ENCODE measurements around the gene C10orf90.
A peak's percentile ranks its signal among the peaks of the same experiment; 100 is the strongest.

Gene C10orf90

GRCh38 chr10:126598009-126598408 is 72.5 kb downstream of the C10orf90 start:
- POLR2A ChIA-PET = no interaction called here
- Histone ChIP-seq H3K4me1 (ENCODE audit: control insufficient read depth, insufficient read depth, low read length) (no peaks in the 10 kb centered on the region), H3K36me3 (ENCODE audit: control insufficient read depth in 2 of 2, insufficient read depth in 1 of 2, low read length in 2 of 2) (no peaks in the 10 kb centered on the region), H3K9me3 (ENCODE audit: control insufficient read depth, insufficient read depth, low read depth, low read length) (no peaks in the 10 kb centered on the region), H3K27ac (ENCODE audit: extremely low read depth, low read depth, low read length) (no peak overlapping the region), H3K4me3 (ENCODE audit: low read depth, low read length) (no peak overlapping the region)
- CTCF ChIA-PET = interaction anchor here (0.7 to 2.0 kb wide), 15 partner anchors 9 to 617 kb away, joined by 3 to 9 read pairs (median 4); no protein-coding TSS in a partner anchor
- TF ChIP-seq ZNF223 (tag by site-specific recombination; IDR thresholded peaks at IDR 0.05) (no peak), ZNF138 (tag by site-specific recombination; IDR thresholded peaks at IDR 0.05; ENCODE audit: borderline replicate concordance) (no peak), ZNF654 (tag by site-specific recombination; IDR thresholded peaks at IDR 0.05; ENCODE audit: low read depth) (peak; percentile 43), CTCF (tag by site-specific recombination; IDR thresholded peaks at IDR 0.05) (peak; percentile 50; the same call in 1 of the 2 replicates)

- ChIA-PET CTCF (interaction anchor here (0.7 to 2.0 kb wide), 8 partner anchors 8 to 617 kb away, joined by 3 to 9 read pairs (median 4); no protein-coding TSS in a partner anchor), POLR2A (no interaction called here)
These were observed 73.3 kb downstream of the C10orf90 start for GRCh38 chr10:126597211-126597610.

GRCh38 chr10:126596472-126597016 is 73.9 kb downstream of the C10orf90 start:
- H3K9me3 ChIP-seq (ENCODE audit: control insufficient read depth, insufficient read depth, low read depth, low read length) = no peaks in the 10 kb centered on the region
- no peak overlapping the region for H3K27ac ChIP-seq (ENCODE audit: extremely low read depth, low read depth, low read length)
- ChIA-PET POLR2A (no interaction called here), CTCF (no interaction called here)
- H3K4me1 ChIP-seq (ENCODE audit: control insufficient read depth, insufficient read depth, low read length) = no peaks in the 10 kb centered on the region
- no peak overlapping the region for H3K4me3 ChIP-seq (ENCODE audit: low read depth, low read length)
- no peak for TF ChIP-seq SALL2 (tag by site-specific recombination; IDR thresholded peaks at IDR 0.05; ENCODE audit: borderline replicate concordance)
- no peak for TF ChIP-seq GLI4 (tag by site-specific recombination; IDR thresholded peaks at IDR 0.05)
- TF ChIP-seq GLIS2 (tag by site-specific recombination; IDR thresholded peaks at IDR 0.05) = no peak
- no peak for TF ChIP-seq HOXA7 (CRISPR knock-in tag; IDR thresholded peaks at IDR 0.05; ENCODE audit: borderline replicate concordance)
- H3K36me3 ChIP-seq (ENCODE audit: control insufficient read depth in 2 of 2, insufficient read depth in 1 of 2, low read length in 2 of 2) = no peaks in the 10 kb centered on the region

More at GRCh38 chr10:126597211-126597610, 73.3 kb downstream of the C10orf90 start:
- H3K9me3 ChIP-seq (ENCODE audit: control insufficient read depth, insufficient read depth, low read depth, low read length) = no peaks in the 10 kb centered on the region
- no peak for TF ChIP-seq ZNF707 (tag by site-specific recombination; IDR thresholded peaks at IDR 0.05)
- TF ChIP-seq RBAK (tag by site-specific recombination; IDR thresholded peaks at IDR 0.05) = no peak
- no peak overlapping the region for H3K27ac ChIP-seq (ENCODE audit: extremely low read depth, low read depth, low read length)
- H3K4me1 ChIP-seq (ENCODE audit: control insufficient read depth, insufficient read depth, low read length) = no peaks in the 10 kb centered on the region
- H3K36me3 ChIP-seq (ENCODE audit: control insufficient read depth in 2 of 2, insufficient read depth in 1 of 2, low read length in 2 of 2) = no peaks in the 10 kb centered on the region
- H3K4me3 ChIP-seq (ENCODE audit: low read depth, low read length) = no peak overlapping the region

GRCh38 chr10:126595160-126595559 is 75.3 kb downstream of the C10orf90 start:
- Histone ChIP-seq H3K27ac (ENCODE audit: extremely low read depth, low read depth, low read length) (no peak overlapping the region), H3K4me3 (ENCODE audit: low read depth, low read length) (no peak overlapping the region), H3K4me1 (ENCODE audit: control insufficient read depth, insufficient read depth, low read length) (no peaks in the 10 kb centered on the region), H3K9me3 (ENCODE audit: control insufficient read depth, insufficient read depth, low read depth, low read length) (no peaks in the 10 kb centered on the region), H3K36me3 (ENCODE audit: control insufficient read depth in 2 of 2, insufficient read depth in 1 of 2, low read length in 2 of 2) (no peaks in the 10 kb centered on the region)
- CTCF ChIA-PET = interaction anchor here (0.7 to 1.2 kb wide), 4 partner anchors 10 to 537 kb away, joined by 3 to 4 read pairs (median 4); no protein-coding TSS in a partner anchor
- TF ChIP-seq ZNF140 (tag by site-specific recombination; IDR thresholded peaks at IDR 0.05) = no peak
- TF ChIP-seq SP7 (tag by site-specific recombination; IDR thresholded peaks at IDR 0.05) = no peak
- TF ChIP-seq ZNF660 (tag by site-specific recombination; IDR thresholded peaks at IDR 0.05) = no peak
- no peak for TF ChIP-seq ZNF529 (tag by site-specific recombination; IDR thresholded peaks at IDR 0.05; ENCODE audit: insufficient replicate concordance)
- TF ChIP-seq GLIS2 (tag by site-specific recombination; IDR thresholded peaks at IDR 0.05) = no peak
- no peak for TF ChIP-seq WT1 (tag by site-specific recombination; IDR thresholded peaks at IDR 0.05)
- no peak for TF ChIP-seq ZNF426 (tag by site-specific recombination; IDR thresholded peaks at IDR 0.05)
- TF ChIP-seq ZSCAN16 (tag by site-specific recombination; IDR thresholded peaks at IDR 0.05) = no peak
- no peak for TF ChIP-seq ZNF580 (tag by site-specific recombination; IDR thresholded peaks at IDR 0.05)
- no peak for TF ChIP-seq ZSCAN18 (tag by site-specific recombination; IDR thresholded peaks at IDR 0.05)
- no peak for TF ChIP-seq ZBTB1 (tag by site-specific recombination; IDR thresholded peaks at IDR 0.05)
- no peak for TF ChIP-seq ZNF596 (tag by site-specific recombination; IDR thresholded peaks at IDR 0.05)
- TF ChIP-seq HOXA7 (CRISPR knock-in tag; IDR thresholded peaks at IDR 0.05; ENCODE audit: borderline replicate concordance) = no peak
- POLR2A ChIA-PET = no interaction called here

Measured in HEK293 (cell line).